Nephron (organoid): ENCODE data around the gene SLC26A3.

Experiments used
- H3K27ac Mint-ChIP-seq, 3 experiments: 2 replicates each; pipeline ENCODE4 v1.8.0; 2020; ENCODE audit warnings: mixed read lengths in 3 of 3, mild to moderate bottlenecking in 2 of 3, moderate library complexity in 1 of 3
- H3K27me3 Mint-ChIP-seq: 2 replicates; pipeline ENCODE4 v1.8.0; 2021; ENCODE audit warnings: low read depth, mild to moderate bottlenecking, moderate library complexity, mixed read lengths
- H3K36me3 Mint-ChIP-seq: 2 replicates; pipeline ENCODE4 v1.8.0; 2020; ENCODE audit warnings: low read depth, mixed read lengths
- H3K4me1 Mint-ChIP-seq: 2 replicates; pipeline ENCODE4 v1.8.0; 2020; ENCODE audit warnings: mixed read lengths
- H3K4me3 Mint-ChIP-seq, 3 experiments: 2 replicates each; pipeline ENCODE4 v1.8.0; 2020; ENCODE audit warnings: mild to moderate bottlenecking in 3 of 3, mixed read lengths in 3 of 3, moderate library complexity in 2 of 3
- H3K9me3 Mint-ChIP-seq: 2 replicates; pipeline ENCODE4 v1.8.0; 2020; ENCODE audit warnings: mixed read lengths
- CTCF ChIP-seq, 3 experiments: fragments of 200-600 bp; sonication (generic); IDR thresholded peaks; one replicate each; pipeline ENCODE4 v1.5.0; 2021; ENCODE audit warnings: antibody characterized with exemption in 3 of 3; ENCODE audit not compliant: unreplicated experiment in 3 of 3

The SLC26A3 gene

GRCh38 chr7:107767391-107767790 lies 35.6 kb downstream of the SLC26A3 start:
- H3K36me3 Mint-ChIP-seq: no peaks in the 10 kb centered on the region
- H3K27me3 Mint-ChIP-seq: peaks cover 4% of the 10 kb centered on the region
- no peaks in the 10 kb centered on the region for H3K4me1 Mint-ChIP-seq
- no peak for TF ChIP-seq CTCF (IDR thresholded peaks at IDR 0.05; ENCODE audit: unreplicated experiment in 3 of 3)
- no peak overlapping the region for H3K27ac Mint-ChIP-seq
- no peak overlapping the region for H3K4me3 Mint-ChIP-seq
- no peaks in the 10 kb centered on the region for H3K9me3 Mint-ChIP-seq

GRCh38 chr7:107758667-107759066 lies 44.4 kb downstream of the SLC26A3 start:
- Mint-ChIP-seq H3K4me1 (no peaks in the 10 kb centered on the region), H3K4me3 (no peak overlapping the region), H3K27me3 (no peaks in the 10 kb centered on the region), H3K9me3 (no peaks in the 10 kb centered on the region), H3K27ac (no peak overlapping the region), H3K36me3 (peaks cover 41% of the 10 kb centered on the region)
- TF ChIP-seq CTCF (IDR thresholded peaks at IDR 0.05; ENCODE audit: unreplicated experiment in 3 of 3): no peak

- Mint-ChIP-seq H3K27me3 (no peaks in the 10 kb centered on the region), H3K9me3 (no peaks in the 10 kb centered on the region), H3K4me3 (no peak overlapping the region), H3K4me1 (no peaks in the 10 kb centered on the region), H3K27ac (no peak overlapping the region), H3K36me3 (peaks cover 71% of the 10 kb centered on the region)
- no peak for TF ChIP-seq CTCF (IDR thresholded peaks at IDR 0.05; ENCODE audit: unreplicated experiment in 3 of 3)
Observed at GRCh38 chr7:107754642-107755041, 48.4 kb downstream of the SLC26A3 start.

GRCh38 chr7:107751113-107751512 lies 51.9 kb downstream of the SLC26A3 start:
- TF ChIP-seq CTCF (IDR thresholded peaks at IDR 0.05; ENCODE audit: unreplicated experiment in 3 of 3): no peak
- H3K36me3 Mint-ChIP-seq: peaks cover 44% of the 10 kb centered on the region
- no peak overlapping the region for H3K27ac Mint-ChIP-seq
- H3K4me1 Mint-ChIP-seq: no peaks in the 10 kb centered on the region
- H3K4me3 Mint-ChIP-seq: no peak overlapping the region
- no peaks in the 10 kb centered on the region for H3K9me3 Mint-ChIP-seq
- no peaks in the 10 kb centered on the region for H3K27me3 Mint-ChIP-seq

- no peak for TF ChIP-seq CTCF (IDR thresholded peaks at IDR 0.05; ENCODE audit: unreplicated experiment in 3 of 3)
- no peaks in the 10 kb centered on the region for H3K27me3 Mint-ChIP-seq
- peaks cover 7% of the 10 kb centered on the region for H3K36me3 Mint-ChIP-seq
- H3K9me3 Mint-ChIP-seq: no peaks in the 10 kb centered on the region
- peak overlapping the region; percentile 78 to 97 (median 96) for H3K4me3 Mint-ChIP-seq
- peaks cover 23% of the 10 kb centered on the region for H3K4me1 Mint-ChIP-seq
- no peak overlapping the region for H3K27ac Mint-ChIP-seq
Observed at GRCh38 chr7:107746006-107746405, 57.0 kb downstream of the SLC26A3 start.

- peaks cover 23% of the 10 kb centered on the region for H3K4me1 Mint-ChIP-seq
- no peak for TF ChIP-seq CTCF (IDR thresholded peaks at IDR 0.05; ENCODE audit: unreplicated experiment in 3 of 3)
- H3K36me3 Mint-ChIP-seq: no peaks in the 10 kb centered on the region
Observed at GRCh38 chr7:107744345-107744750, 58.7 kb downstream of the SLC26A3 start.

More at GRCh38 chr7:107744345-107744750, 58.7 kb downstream of the SLC26A3 start:
- Mint-ChIP-seq H3K9me3 (no peaks in the 10 kb centered on the region), H3K27ac (peak overlapping the region; percentile 99 to 100 (median 100)), H3K27me3 (peaks cover 6% of the 10 kb centered on the region), H3K4me3 (peak overlapping the region; percentile 96 to 100 (median 97))
